GM21529 (cell line): ENCODE results near the gene NOTCH2NLA.
"Not testable (repeated sequence)": the region's sequence is repeated elsewhere in the genome, so short reads cannot be mapped to it uniquely, and the experiment has no call there.

Source experiments
- ATAC-seq: cut with Tn5 transposase; IDR thresholded peaks from one replicate; pipeline ENCODE4 v1.9.1; 2021; ENCODE audit not compliant: unreplicated experiment

Gene NOTCH2NLA

GRCh38 chr1:146167740-146168139 is 61.1 kb downstream of the NOTCH2NLA start:
- ATAC-seq, result not testable (repeated sequence)

- not testable (repeated sequence) for ATAC-seq
Observed at GRCh38 chr1:146167273-146167672, 61.5 kb downstream of the NOTCH2NLA start.

GRCh38 chr1:146144465-146144864 is 84.4 kb downstream of the NOTCH2NLA start, which contains the start of gene NBPF10:
NBPF10 (minus strand) TSS chr1:146144804; CDS start chr1:146144769, 35 bp downstream.
- ATAC-seq, result not testable (repeated sequence)
